NCI-H2196 (cell line): Measurements from ENCODE around the gene ZNF362.

ENCODE experiments used
- DNase-seq: peaks from one replicate; lab custom pipeline; 2025; ENCODE audit not compliant: unreplicated experiment; lab: John Stamatoyannopoulos, UW

The ZNF362 gene

GRCh38 chr1:33323663-33324477 lies 67.6 kb downstream of the ZNF362 start:
- no peak for DNase-seq

GRCh38 chr1:33324677-33325575 lies 68.6 kb downstream of the ZNF362 start:
- no peak for DNase-seq

GRCh38 chr1:33326785-33327184 lies 70.5 kb downstream of the ZNF362 start:
- DNase-seq: no peak

- DNase-seq: peak; percentile 91
Measured at GRCh38 chr1:33327587-33328325, 71.5 kb downstream of the ZNF362 start.

- DNase-seq: no peak
Measured at GRCh38 chr1:33328817-33329216, 72.5 kb downstream of the ZNF362 start.

GRCh38 chr1:33329600-33330305 lies 73.5 kb downstream of the ZNF362 start:
- DNase-seq: no peak

GRCh38 chr1:33330361-33330890 lies 74.1 kb downstream of the ZNF362 start:
- no peak for DNase-seq

GRCh38 chr1:33330906-33331305 lies 74.6 kb downstream of the ZNF362 start:
- DNase-seq: no peak

GRCh38 chr1:33331444-33332356 lies 75.4 kb downstream of the ZNF362 start:
- no peak for DNase-seq

GRCh38 chr1:33332357-33332789 lies 76.1 kb downstream of the ZNF362 start:
- peak; percentile 66 for DNase-seq

- DNase-seq: peak; percentile 42
Measured at GRCh38 chr1:33332881-33333280, 76.6 kb downstream of the ZNF362 start.

- no peak for DNase-seq
Measured at GRCh38 chr1:33334081-33334552, 77.8 kb downstream of the ZNF362 start.

- DNase-seq: no peak
Measured at GRCh38 chr1:33335020-33335419, 78.7 kb downstream of the ZNF362 start.

- no peak for DNase-seq
Measured at GRCh38 chr1:33336580-33336979, 80.3 kb downstream of the ZNF362 start.

GRCh38 chr1:33337441-33337840 lies 81.1 kb downstream of the ZNF362 start:
- DNase-seq: no peak

GRCh38 chr1:33338048-33338439 lies 81.8 kb downstream of the ZNF362 start:
- no peak for DNase-seq

GRCh38 chr1:33338440-33339211 lies 82.3 kb downstream of the ZNF362 start:
- no peak for DNase-seq

GRCh38 chr1:33339413-33339812 lies 83.1 kb downstream of the ZNF362 start:
- no peak for DNase-seq
